HEK293 (cell line): ENCODE measurements around the gene HTR6.

ENCODE experiments used
- CTCF ChIA-PET: fragments of 350-600 bp; formaldehyde crosslinking; extraction: SDS; loops from one replicate; lab custom pipeline; 2021; ENCODE audit warnings: antibody characterized with exemption; lab: Yijun Ruan, JAX
- POLR2A ChIA-PET: fragments of 300-600 bp; formaldehyde crosslinking; extraction: SDS; loops from one replicate; lab custom pipeline; 2020; ENCODE audit warnings: antibody characterized with exemption, inconsistent platforms; lab: Yijun Ruan, JAX
- H3K27ac ChIP-seq: fragments of 200-500 bp; sonication (Bioruptor generic); 2 replicates; pipeline ENCODE4 v1.5.1; 2014; ENCODE audit warnings: low read depth, low read length, control low read depth, inconsistent platforms; ENCODE audit errors: extremely low read depth
- H3K36me3 ChIP-seq, 2 experiments: fragments of 200-500 bp in 1 of 2; sonication (Bioruptor generic) in 1 of 2; 1 replicate in 1 of 2; 2 replicates in 1 of 2; pipeline ENCODE4 v1.5.1; 2014 to 2017; ENCODE audit warnings: inconsistent platforms in 2 of 2, low read length in 2 of 2; ENCODE audit not compliant: control insufficient read depth in 2 of 2, insufficient read depth in 1 of 2
- H3K4me1 ChIP-seq: fragments of 200-500 bp; sonication (Bioruptor generic); 2 replicates; pipeline ENCODE4 v1.5.1; 2014; ENCODE audit warnings: mild to moderate bottlenecking, low read length, inconsistent platforms; ENCODE audit not compliant: control insufficient read depth, insufficient read depth
- H3K4me3 ChIP-seq: 2 replicates; pipeline ENCODE4 v1.5.1; 2011; ENCODE audit warnings: low read depth, mild to moderate bottlenecking, control low read depth, low read length, moderate library complexity
- H3K9me3 ChIP-seq: fragments of 200-500 bp; sonication (Bioruptor generic); 2 replicates; pipeline ENCODE4 v1.5.1; 2014; ENCODE audit warnings: low read depth, low read length, inconsistent platforms; ENCODE audit not compliant: control insufficient read depth, insufficient read depth
- ATF2 ChIP-seq: fragments of 450-650 bp; formaldehyde crosslinking; IDR thresholded peaks from 2 replicates; pipeline ENCODE4 v1.5.1; 2016; ENCODE audit warnings: missing biosample characterization, missing genetic modification characterization, low read depth
- HOXD13 ChIP-seq: sonication (generic); formaldehyde crosslinking; IDR thresholded peaks from 2 replicates; pipeline ENCODE4 v1.8.0; 2022; ENCODE audit warnings: missing genetic modification reagents, borderline replicate concordance
- PATZ1 ChIP-seq: fragments of 450-650 bp; formaldehyde crosslinking; IDR thresholded peaks from 2 replicates; pipeline ENCODE4 v1.5.1; 2016; ENCODE audit warnings: missing biosample characterization, missing genetic modification characterization
- PRDM2 ChIP-seq: fragments of 450-650 bp; formaldehyde crosslinking; IDR thresholded peaks from 2 replicates; pipeline ENCODE4 v1.5.1; 2016; ENCODE audit warnings: missing biosample characterization, missing genetic modification characterization, borderline replicate concordance
- SCRT1 ChIP-seq: fragments of 450-650 bp; formaldehyde crosslinking; IDR thresholded peaks from 2 replicates; pipeline ENCODE4 v1.5.1; 2016; ENCODE audit warnings: missing biosample characterization, missing genetic modification characterization, borderline replicate concordance
- SCRT2 ChIP-seq: fragments of 450-650 bp; formaldehyde crosslinking; IDR thresholded peaks from 2 replicates; pipeline ENCODE4 v1.5.1; 2016; ENCODE audit warnings: missing biosample characterization, missing genetic modification characterization
- SP7 ChIP-seq: fragments of 450-650 bp; formaldehyde crosslinking; IDR thresholded peaks from 2 replicates; pipeline ENCODE4 v1.5.1; 2016; ENCODE audit warnings: missing biosample characterization, missing genetic modification characterization
- WT1 ChIP-seq: fragments of 450-650 bp; formaldehyde crosslinking; IDR thresholded peaks from 2 replicates; pipeline ENCODE4 v1.5.1; 2016; ENCODE audit warnings: missing biosample characterization, missing genetic modification characterization
- ZBTB10 ChIP-seq: fragments of 450-650 bp; formaldehyde crosslinking; IDR thresholded peaks from 2 replicates; pipeline ENCODE4 v1.5.1; 2016; ENCODE audit warnings: missing biosample characterization, missing genetic modification characterization
- ZNF37A ChIP-seq: fragments of 450-650 bp; IDR thresholded peaks from 2 replicates; pipeline ENCODE4 v1.5.1; 2018; ENCODE audit warnings: missing biosample characterization, missing genetic modification characterization
- ZNF398 ChIP-seq: fragments of 450-650 bp; formaldehyde crosslinking; IDR thresholded peaks from 2 replicates; pipeline ENCODE4 v1.5.1; 2017; ENCODE audit warnings: missing biosample characterization, missing genetic modification characterization
- ZNF600 ChIP-seq: fragments of 450-650 bp; formaldehyde crosslinking; IDR thresholded peaks from 2 replicates; pipeline ENCODE4 v1.5.1; 2016; ENCODE audit warnings: missing biosample characterization, missing genetic modification characterization
- ZNF664 ChIP-seq: fragments of 450-650 bp; formaldehyde crosslinking; IDR thresholded peaks from 2 replicates; pipeline ENCODE4 v1.5.1; 2016; ENCODE audit warnings: missing biosample characterization, missing genetic modification characterization
- ZSCAN4 ChIP-seq: fragments of 450-650 bp; formaldehyde crosslinking; IDR thresholded peaks from 2 replicates; pipeline ENCODE4 v1.5.1; 2017; ENCODE audit warnings: missing biosample characterization, missing genetic modification characterization

HTR6 gene

GRCh38 chr1:19647643-19648042, 17.0 kb upstream of the HTR6 start:
- Histone ChIP-seq H3K4me1 (no peaks in the 10 kb centered on the region), H3K27ac (no peak overlapping the region), H3K4me3 (no peak overlapping the region), H3K36me3 (no peaks in the 10 kb centered on the region), H3K9me3 (no peaks in the 10 kb centered on the region)
- TF ChIP-seq ATF2 (tag by site-specific recombination), result no peak
- 0 out of 2 replicates have a peak, but pooled peaks have one; percentile 14 for TF ChIP-seq SCRT1
- peak; percentile 93 for TF ChIP-seq ZSCAN4 (tag by site-specific recombination)
- TF ChIP-seq SP7, result peak; percentile 19; the same call in 1 of the 2 replicates
- peak; percentile 38; the same call in 1 of the 2 replicates for TF ChIP-seq WT1 (tag by site-specific recombination)
- no peak for TF ChIP-seq ZNF37A (tag by site-specific recombination)
- peak; percentile 23; the same call in 1 of the 2 replicates for TF ChIP-seq ZNF664
- TF ChIP-seq ZBTB10, result 0 out of 2 replicates have a peak, but pooled peaks have one; percentile 20
- peak; percentile 45; the same call in 1 of the 2 replicates for TF ChIP-seq SCRT2
- TF ChIP-seq PATZ1 (tag by site-specific recombination), result peak; percentile 18; the same call in 1 of the 2 replicates
- peak; percentile 75; the same call in 1 of the 2 replicates for TF ChIP-seq ZNF600 (tag by site-specific recombination)
- TF ChIP-seq PRDM2 (tag by site-specific recombination), result no peak
- TF ChIP-seq ZNF398 (tag by site-specific recombination), result peak; percentile 65
- TF ChIP-seq HOXD13 (CRISPR knock-in tag), result no peak
- POLR2A ChIA-PET, result no interaction called here
- CTCF ChIA-PET, result interaction anchor here (0.6 to 2.0 kb wide), 8 partner anchors 8 to 302 kb away, joined by 3 to 7 read pairs (median 3); no protein-coding TSS in a partner anchor
